ENCODE measurements around the gene CIZ1.

DNA sequence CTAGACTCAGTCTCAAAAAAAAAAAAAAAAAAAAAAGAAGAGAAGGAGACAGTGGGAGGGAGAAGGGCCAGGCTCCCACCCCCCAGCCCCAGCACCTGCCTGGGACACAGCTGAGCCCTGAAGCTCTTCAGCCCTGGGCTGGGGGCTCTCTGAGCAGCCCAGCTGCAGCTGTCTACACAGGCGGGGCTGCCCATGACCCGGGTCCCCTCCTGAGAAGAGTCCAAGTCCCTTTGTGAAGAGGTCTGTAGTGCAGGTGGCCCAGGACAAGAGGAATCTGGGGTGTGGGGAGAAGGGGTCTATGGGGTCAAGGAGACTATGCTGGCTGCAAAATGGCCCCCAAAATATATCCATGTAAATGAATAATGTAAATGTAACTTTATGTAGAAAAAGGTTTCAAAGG is 48.8 kb downstream of the CIZ1 start:
- no peak for TF ChIP-seq POLR2AphosphoS5 (IDR thresholded peaks at IDR 0.05; ENCODE audit: low read depth, low read length)
- TF ChIP-seq, protein P1, sequence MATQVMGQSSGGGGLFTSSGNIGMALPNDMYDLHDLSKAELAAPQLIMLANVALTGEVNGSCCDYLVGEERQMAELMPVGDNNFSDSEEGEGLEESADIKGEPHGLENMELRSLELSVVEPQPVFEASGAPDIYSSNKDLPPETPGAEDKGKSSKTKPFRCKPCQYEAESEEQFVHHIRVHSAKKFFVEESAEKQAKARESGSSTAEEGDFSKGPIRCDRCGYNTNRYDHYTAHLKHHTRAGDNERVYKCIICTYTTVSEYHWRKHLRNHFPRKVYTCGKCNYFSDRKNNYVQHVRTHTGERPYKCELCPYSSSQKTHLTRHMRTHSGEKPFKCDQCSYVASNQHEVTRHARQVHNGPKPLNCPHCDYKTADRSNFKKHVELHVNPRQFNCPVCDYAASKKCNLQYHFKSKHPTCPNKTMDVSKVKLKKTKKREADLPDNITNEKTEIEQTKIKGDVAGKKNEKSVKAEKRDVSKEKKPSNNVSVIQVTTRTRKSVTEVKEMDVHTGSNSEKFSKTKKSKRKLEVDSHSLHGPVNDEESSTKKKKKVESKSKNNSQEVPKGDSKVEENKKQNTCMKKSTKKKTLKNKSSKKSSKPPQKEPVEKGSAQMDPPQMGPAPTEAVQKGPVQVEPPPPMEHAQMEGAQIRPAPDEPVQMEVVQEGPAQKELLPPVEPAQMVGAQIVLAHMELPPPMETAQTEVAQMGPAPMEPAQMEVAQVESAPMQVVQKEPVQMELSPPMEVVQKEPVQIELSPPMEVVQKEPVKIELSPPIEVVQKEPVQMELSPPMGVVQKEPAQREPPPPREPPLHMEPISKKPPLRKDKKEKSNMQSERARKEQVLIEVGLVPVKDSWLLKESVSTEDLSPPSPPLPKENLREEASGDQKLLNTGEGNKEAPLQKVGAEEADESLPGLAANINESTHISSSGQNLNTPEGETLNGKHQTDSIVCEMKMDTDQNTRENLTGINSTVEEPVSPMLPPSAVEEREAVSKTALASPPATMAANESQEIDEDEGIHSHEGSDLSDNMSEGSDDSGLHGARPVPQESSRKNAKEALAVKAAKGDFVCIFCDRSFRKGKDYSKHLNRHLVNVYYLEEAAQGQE (IDR thresholded peaks at IDR 0.05; ENCODE audit: insufficient read depth in 1 of 2, low read depth in 2 of 2, low read length in 2 of 2), result no peak

Measured in PFSK-1 (cell line).